CD4-positive, CD25-positive, alpha-beta regulatory T cell (primary cell): ENCODE results near the gene UBQLN2. TPM values are rescaled to one million over a fixed set of nuclear protein-coding genes. Genes with fewer than 3 reads are reported as not detected.
"Not testable (repeated sequence)": the region's sequence is repeated elsewhere in the genome, so short reads cannot be mapped to it uniquely, and the experiment has no call there.

ENCODE experiments used
- ATAC-seq, 2 donors: fragments of 150-1000 bp; cut with Tn5 transposase; one replicate each; pipeline ENCODE4 v1.10.0; 2021; ENCODE audit warnings: low read depth in 2 of 2, moderate number of reproducible peaks in 2 of 2, moderate library complexity in 1 of 2
- DNase-seq, 3 donors: peaks; one replicate each; pipeline versions ENCODE4 v3.0.0 to v3.0.0-alpha.2; 2012 to 2022; ENCODE audit warnings: mixed read lengths in 1 of 3
- H3K27ac ChIP-seq: one replicate; pipeline ENCODE4 v1.7.0; 2013; ENCODE audit warnings: mild to moderate bottlenecking, low read length; ENCODE audit not compliant: insufficient read depth, poor library complexity, severe bottlenecking
- H3K27me3 ChIP-seq: one replicate; pipeline ENCODE4 v1.7.0; 2013; ENCODE audit warnings: low read length; ENCODE audit not compliant: control insufficient read depth, insufficient read depth
- H3K36me3 ChIP-seq: one replicate; pipeline ENCODE4 v1.7.0; 2013; ENCODE audit warnings: mild to moderate bottlenecking, low read length, moderate library complexity; ENCODE audit not compliant: control insufficient read depth, insufficient read depth
- H3K4me1 ChIP-seq: 2 replicates; pipeline ENCODE4 v1.7.0; 2013; ENCODE audit warnings: mild to moderate bottlenecking, low read length; ENCODE audit not compliant: insufficient read depth, control insufficient read depth, poor library complexity, severe bottlenecking
- H3K4me3 ChIP-seq: one replicate; pipeline ENCODE4 v1.7.0; 2013; ENCODE audit warnings: low read depth, mild to moderate bottlenecking, low read length, moderate library complexity
- H3K9me3 ChIP-seq, 2 experiments: 1 replicate in 1 of 2; 2 replicates in 1 of 2; pipeline ENCODE4 v1.7.0; 2013; ENCODE audit warnings: low read length in 2 of 2, mild to moderate bottlenecking in 1 of 2, moderate library complexity in 1 of 2; ENCODE audit not compliant: control insufficient read depth in 2 of 2
- H3K27ac Mint-ChIP-seq, 3 donors: one replicate each; pipeline ENCODE4 v1.8.0; 2020 to 2022; ENCODE audit warnings: mild to moderate bottlenecking in 3 of 3, mixed read lengths in 3 of 3, moderate library complexity in 2 of 3
- H3K27me3 Mint-ChIP-seq: one replicate; pipeline ENCODE4 v1.8.0; 2022; ENCODE audit warnings: mild to moderate bottlenecking, mixed read lengths
- H3K36me3 Mint-ChIP-seq: one replicate; pipeline ENCODE4 v1.8.0; 2020; ENCODE audit warnings: mixed read lengths
- H3K4me1 Mint-ChIP-seq, 4 donors: one replicate each; pipeline ENCODE4 v1.8.0; 2020 to 2022; ENCODE audit warnings: mixed read lengths in 4 of 4, mild to moderate bottlenecking in 1 of 4
- H3K4me3 Mint-ChIP-seq, 4 donors: one replicate each; pipeline ENCODE4 v1.8.0; 2020 to 2022; ENCODE audit warnings: mild to moderate bottlenecking in 4 of 4, mixed read lengths in 4 of 4, moderate library complexity in 3 of 4
- H3K9me3 Mint-ChIP-seq, 7 donors: one replicate each; pipeline ENCODE4 v1.8.0; 2020 to 2022; ENCODE audit warnings: mixed read lengths in 7 of 7, mild to moderate bottlenecking in 3 of 7, moderate library complexity in 2 of 7
- polyA plus RNA-seq, 4 donors: library from polyadenylated mRNA; unstranded; fragments of 300-500 nt; fragmentation: Illumina TruSeq; gene quantifications; one replicate each; pipeline ENCODE4 v1.2.3, GENCODE V29; 2021
- total RNA-seq: library from RNA; stranded (reverse); gene quantifications from one replicate; pipeline ENCODE4 v1.2.3, GENCODE V29; 2022

The UBQLN2 gene
- total RNA-seq (49.6 TPM), polyA plus RNA-seq (10 to 100 TPM; 49.8 to 68.6 (median 56.1) TPM)

- Histone ChIP-seq H3K9me3 (no peaks in the 10 kb centered on the region), H3K36me3 (no peaks in the 10 kb centered on the region), H3K4me3 (peak within 1 kb of the TSS; percentile 96), H3K27ac (peak within 1 kb of the TSS; percentile 91), H3K27me3 (no peaks in the 10 kb centered on the region), H3K4me1 (peaks cover 6% of the 10 kb centered on the region)
- H3K36me3 Mint-ChIP-seq: peaks cover under 1% of the 10 kb centered on the region
- DNase-seq (peak; percentile 69 to 89 (median 78)), ATAC-seq (peak; percentile 81 to 82)
- H3K4me3 Mint-ChIP-seq: peak within 1 kb of the TSS; percentile 92 to 99 (median 92)
- no peaks in the 10 kb centered on the region for H3K9me3 Mint-ChIP-seq
- peak within 1 kb of the TSS; percentile 94 to 99 (median 98) for H3K27ac Mint-ChIP-seq
- peaks cover 4 to 18% (median 9%) of the 10 kb centered on the region in 4 donors for H3K4me1 Mint-ChIP-seq
- peaks cover 12% of the 10 kb centered on the region for H3K27me3 Mint-ChIP-seq
Measured at GRCh38 chrX:56563231-56564161, at the start of gene UBQLN2. Gene UBQLN2 (plus strand): TSS chrX:56563627. CDS start chrX:56563874, 247 bp downstream.

GRCh38 chrX:56519642-56520041, 43.8 kb upstream of the UBQLN2 start:
- Mint-ChIP-seq H3K4me1 (no peaks in the 10 kb centered on the region), H3K27me3 (no peaks in the 10 kb centered on the region), H3K27ac (no peak overlapping the region), H3K4me3 (no peak overlapping the region), H3K9me3 (peaks cover 0 to 6% (median 0%) of the 10 kb centered on the region in 7 donors), H3K36me3 (no peaks in the 10 kb centered on the region)
- H3K36me3 ChIP-seq: no peaks in the 10 kb centered on the region
- no peaks in the 10 kb centered on the region for H3K9me3 ChIP-seq
- no peak overlapping the region for H3K4me3 ChIP-seq
- no peaks in the 10 kb centered on the region for H3K4me1 ChIP-seq
- ATAC-seq: no peak
- H3K27me3 ChIP-seq: no peaks in the 10 kb centered on the region
- no peak overlapping the region for H3K27ac ChIP-seq
- DNase-seq: no peak

- H3K9me3 ChIP-seq, H3K27ac ChIP-seq, H3K4me3 ChIP-seq, H3K36me3 Mint-ChIP-seq, H3K4me3 Mint-ChIP-seq, H3K4me1 ChIP-seq, H3K27ac Mint-ChIP-seq, ATAC-seq, H3K4me1 Mint-ChIP-seq, H3K36me3 ChIP-seq, H3K27me3 Mint-ChIP-seq, H3K27me3 ChIP-seq, DNase-seq, H3K9me3 Mint-ChIP-seq: not testable (repeated sequence)
Measured at GRCh38 chrX:56529482-56530007, 33.9 kb upstream of the UBQLN2 start.

- H3K27ac Mint-ChIP-seq: no peak overlapping the region
- ATAC-seq (no peak), DNase-seq (no peak)
- Histone ChIP-seq H3K4me3 (no peak overlapping the region), H3K27ac (no peak overlapping the region), H3K36me3 (no peaks in the 10 kb centered on the region), H3K27me3 (no peaks in the 10 kb centered on the region), H3K9me3 (no peaks in the 10 kb centered on the region), H3K4me1 (no peaks in the 10 kb centered on the region)
- H3K4me1 Mint-ChIP-seq: no peaks in the 10 kb centered on the region
- no peaks in the 10 kb centered on the region for H3K27me3 Mint-ChIP-seq
- H3K36me3 Mint-ChIP-seq: no peaks in the 10 kb centered on the region
- peaks cover 0 to 6% (median 0%) of the 10 kb centered on the region in 7 donors for H3K9me3 Mint-ChIP-seq
- H3K4me3 Mint-ChIP-seq: peak overlapping the region in 1 of 4 donors; percentile 63
Measured at GRCh38 chrX:56530011-56530410, 33.4 kb upstream of the UBQLN2 start.

- Histone ChIP-seq H3K36me3 (no peaks in the 10 kb centered on the region), H3K27ac (no peak overlapping the region), H3K9me3 (peaks cover 0 to 8% of the 10 kb centered on the region in 2 experiments), H3K4me3 (no peak overlapping the region), H3K4me1 (no peaks in the 10 kb centered on the region), H3K27me3 (no peaks in the 10 kb centered on the region)
- ATAC-seq (no peak), DNase-seq (no peak)
- H3K36me3 Mint-ChIP-seq: peaks cover 5% of the 10 kb centered on the region
- H3K4me3 Mint-ChIP-seq: no peak overlapping the region
- H3K27me3 Mint-ChIP-seq: peaks cover 4% of the 10 kb centered on the region
- no peaks in the 10 kb centered on the region for H3K4me1 Mint-ChIP-seq
- H3K27ac Mint-ChIP-seq: no peak overlapping the region
- H3K9me3 Mint-ChIP-seq: peaks cover 0 to 15% (median 1%) of the 10 kb centered on the region in 7 donors
Measured at GRCh38 chrX:56550667-56551066, 12.8 kb upstream of the UBQLN2 start.

- Mint-ChIP-seq H3K9me3 (peaks cover 0 to 4% (median 0%) of the 10 kb centered on the region in 7 donors), H3K27ac (no peak overlapping the region), H3K27me3 (peaks cover 8% of the 10 kb centered on the region), H3K4me1 (peaks cover 0 to 2% (median 0%) of the 10 kb centered on the region in 4 donors), H3K4me3 (no peak overlapping the region), H3K36me3 (no peaks in the 10 kb centered on the region)
- Histone ChIP-seq H3K27me3 (no peaks in the 10 kb centered on the region), H3K27ac (no peak overlapping the region), H3K9me3 (no peaks in the 10 kb centered on the region), H3K4me3 (no peak overlapping the region), H3K4me1 (no peaks in the 10 kb centered on the region), H3K36me3 (no peaks in the 10 kb centered on the region)
- DNase-seq: no peak
- ATAC-seq: no peak
Measured at GRCh38 chrX:56554870-56555269, 8.6 kb upstream of the UBQLN2 start.

GRCh38 chrX:56557376-56557929, 6.0 kb upstream of the UBQLN2 start:
- peaks cover 0 to 2% (median 0%) of the 10 kb centered on the region in 4 donors for H3K4me1 Mint-ChIP-seq
- H3K27ac Mint-ChIP-seq: no peak overlapping the region
- Histone ChIP-seq H3K27me3 (no peaks in the 10 kb centered on the region), H3K36me3 (no peaks in the 10 kb centered on the region), H3K4me3 (no peak overlapping the region), H3K27ac (no peak overlapping the region), H3K4me1 (no peaks in the 10 kb centered on the region), H3K9me3 (no peaks in the 10 kb centered on the region)
- H3K27me3 Mint-ChIP-seq: peaks cover 8% of the 10 kb centered on the region
- no peak overlapping the region for H3K4me3 Mint-ChIP-seq
- no peaks in the 10 kb centered on the region for H3K9me3 Mint-ChIP-seq
- ATAC-seq (no peak), DNase-seq (no peak)
- H3K36me3 Mint-ChIP-seq: no peaks in the 10 kb centered on the region
